ENCODE data around the gene ODAD2.

- TF ChIP-seq CTCF (IDR thresholded peaks at IDR 0.05) (no peak), POLR2A (IDR thresholded peaks at IDR 0.05) (no peak)
Measured at GRCh38 chr10:27981744-27982143, 17.1 kb downstream of the ODAD2 start.
